C4-2B (cell line): ENCODE measurements around the gene RCOR2.

ENCODE experiments used
- CTCF ChIP-seq: fragments of 450-650 bp; conservative IDR thresholded peaks from 2 replicates; pipeline ENCODE4 v1.5.1; 2017; ENCODE audit warnings: mild to moderate bottlenecking
- ZFX ChIP-seq: fragments of 450-650 bp; IDR thresholded peaks from 2 replicates; pipeline ENCODE4 v1.6.1; 2017

DNA sequence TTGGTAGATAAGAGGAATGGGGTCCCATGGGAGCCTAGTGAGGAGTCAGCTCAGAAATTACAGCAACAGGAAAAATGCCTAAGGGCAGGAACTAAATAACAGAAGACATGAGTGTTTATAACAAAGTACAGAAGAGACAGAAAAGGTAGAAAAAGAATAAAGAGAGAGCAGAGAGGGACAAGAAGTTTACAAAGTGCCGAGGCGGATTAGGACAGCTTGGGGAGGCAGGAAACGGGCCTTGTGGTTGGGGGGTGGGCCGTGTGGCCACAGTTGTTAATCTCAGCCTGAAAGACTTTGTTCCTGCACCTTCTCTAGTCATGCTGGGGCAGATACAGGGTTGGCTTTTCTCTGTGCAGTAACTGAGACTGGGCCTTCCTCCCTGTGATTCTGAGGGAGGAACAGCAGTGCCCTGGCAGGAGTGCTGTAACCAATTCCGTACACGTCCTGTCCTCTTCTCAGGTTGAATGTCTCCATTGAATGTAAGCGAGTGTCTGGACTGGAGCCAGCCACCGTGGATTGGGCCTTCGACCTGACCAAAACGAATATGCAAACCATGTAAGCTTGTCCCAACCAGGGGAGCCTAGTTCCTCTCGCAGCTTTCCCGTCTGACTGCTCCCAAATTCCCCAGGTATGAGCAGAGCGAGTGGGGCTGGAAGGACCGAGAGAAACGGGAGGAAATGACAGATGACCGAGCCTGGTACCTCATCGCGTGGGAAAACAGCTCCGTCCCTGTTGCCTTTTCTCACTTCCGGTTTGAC, 35.0 kb upstream of the RCOR2 start:
- TF ChIP-seq CTCF, result no peak
- TF ChIP-seq ZFX, result no peak
